Activated B cell treated with CpG ODN at 0.5 μM for 24 hours (primary cell): ENCODE results near the gene M1AP. TPM values are rescaled to one million over a fixed set of nuclear protein-coding genes. Genes with fewer than 3 reads are reported as not detected.

Experiments
- ATAC-seq: fragments of 200-7000 bp; cut with Tn5 transposase; one replicate; pipeline ENCODE4 v1.10.0; 2021; ENCODE audit warnings: low read depth, mild to moderate bottlenecking, moderate library complexity
- CTCF ChIA-PET: fragments of 350-600 bp; sonication (Branson Sonifier 250); formaldehyde crosslinking; loops from one replicate; lab custom pipeline; 2021; ENCODE audit warnings: antibody characterized with exemption; lab: Charles Lee
- POLR2A ChIA-PET: fragments of 350-600 bp; sonication (Branson Sonifier 250); formaldehyde crosslinking; loops from one replicate; lab custom pipeline; 2021; ENCODE audit warnings: antibody characterized with exemption; lab: Charles Lee
- DNase-seq: peaks from one replicate; pipeline ENCODE4 v3.0.0; 2022
- H3K27ac Mint-ChIP-seq: one replicate; pipeline ENCODE4 v1.8.0; 2020; ENCODE audit warnings: mixed read lengths
- H3K27me3 Mint-ChIP-seq: one replicate; pipeline ENCODE4 v1.8.0; 2021; ENCODE audit warnings: mixed read lengths
- H3K36me3 Mint-ChIP-seq: one replicate; pipeline ENCODE4 v1.8.0; 2021; ENCODE audit warnings: low read depth, mixed read lengths
- H3K4me1 Mint-ChIP-seq: one replicate; pipeline ENCODE4 v1.8.0; 2021; ENCODE audit warnings: mixed read lengths
- H3K4me3 Mint-ChIP-seq: one replicate; pipeline ENCODE4 v1.8.0; 2020; ENCODE audit warnings: mild to moderate bottlenecking, mixed read lengths
- H3K9me3 Mint-ChIP-seq: one replicate; pipeline ENCODE4 v1.8.0; 2020; ENCODE audit warnings: mixed read lengths
- CTCF ChIP-seq: fragments of 200-600 bp; IDR thresholded peaks from one replicate; pipeline ENCODE4 v1.8.0; 2022; ENCODE audit warnings: antibody characterized with exemption, mild to moderate bottlenecking
- intact Hi-C: fragments of 100-400 bp; cut with micrococcal nuclease; formaldehyde crosslinking; loops from one replicate; pipeline ENCODE4 v1.15.1; 2024
- total RNA-seq: library from RNA; stranded (reverse); gene quantifications from 2 replicates; pipeline ENCODE4 v1.2.3, GENCODE V29; 2022

Gene M1AP
- total RNA-seq, 1 donor from 2014 or later = not detected

DNA sequence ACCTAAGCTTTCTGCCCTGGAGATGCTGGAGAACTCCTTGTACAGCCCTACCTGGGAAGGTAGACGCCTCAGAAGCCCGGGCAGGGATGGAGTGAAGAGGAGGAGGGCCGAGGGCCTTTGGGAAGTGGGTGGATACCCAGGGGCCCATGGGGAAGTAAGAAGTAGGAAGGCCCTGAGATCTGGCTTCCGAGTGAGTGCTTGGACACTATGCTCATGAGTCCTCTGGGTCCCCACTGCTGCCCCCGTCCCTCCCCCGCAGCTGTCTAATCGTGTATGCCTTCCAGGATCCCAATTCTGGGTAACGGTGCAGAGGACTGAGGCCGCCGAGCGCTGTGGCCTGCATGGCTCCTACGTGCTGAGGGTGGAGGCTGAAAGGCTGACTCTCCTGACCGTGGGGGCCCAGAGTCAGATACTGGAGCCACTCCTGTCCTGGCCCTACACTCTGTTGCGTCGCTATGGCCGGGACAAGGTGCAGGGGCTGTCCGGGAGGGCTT is 92.5 kb downstream of the M1AP start:
- Mint-ChIP-seq H3K9me3 (no peaks in the 10 kb centered on the region), H3K27ac (peak overlapping the region; percentile 90), H3K27me3 (no peaks in the 10 kb centered on the region), H3K36me3 (peaks cover 16% of the 10 kb centered on the region), H3K4me3 (peak overlapping the region; percentile 97), H3K4me1 (peaks cover 26% of the 10 kb centered on the region)
- intact Hi-C loops = loop anchor here (1.0 to 2.0 kb wide), 2 partner anchors 16 to 31 kb away; no protein-coding TSS in a partner anchor
- POLR2A ChIA-PET = interaction anchor here (0.5 to 1.6 kb wide), 12 partner anchors 15 to 134 kb away, joined by 3 to 6 read pairs (median 4); partner anchors contain the start of genes C2orf81, LBX2, PCGF1 and WBP1
- DNase-seq (no peak), ATAC-seq (no peak)
- TF ChIP-seq CTCF = no peak
- CTCF ChIA-PET = interaction anchor here (1.3 kb wide), 1 partner anchor 32 kb away, joined by 6 read pairs; no protein-coding TSS in a partner anchor

DNA sequence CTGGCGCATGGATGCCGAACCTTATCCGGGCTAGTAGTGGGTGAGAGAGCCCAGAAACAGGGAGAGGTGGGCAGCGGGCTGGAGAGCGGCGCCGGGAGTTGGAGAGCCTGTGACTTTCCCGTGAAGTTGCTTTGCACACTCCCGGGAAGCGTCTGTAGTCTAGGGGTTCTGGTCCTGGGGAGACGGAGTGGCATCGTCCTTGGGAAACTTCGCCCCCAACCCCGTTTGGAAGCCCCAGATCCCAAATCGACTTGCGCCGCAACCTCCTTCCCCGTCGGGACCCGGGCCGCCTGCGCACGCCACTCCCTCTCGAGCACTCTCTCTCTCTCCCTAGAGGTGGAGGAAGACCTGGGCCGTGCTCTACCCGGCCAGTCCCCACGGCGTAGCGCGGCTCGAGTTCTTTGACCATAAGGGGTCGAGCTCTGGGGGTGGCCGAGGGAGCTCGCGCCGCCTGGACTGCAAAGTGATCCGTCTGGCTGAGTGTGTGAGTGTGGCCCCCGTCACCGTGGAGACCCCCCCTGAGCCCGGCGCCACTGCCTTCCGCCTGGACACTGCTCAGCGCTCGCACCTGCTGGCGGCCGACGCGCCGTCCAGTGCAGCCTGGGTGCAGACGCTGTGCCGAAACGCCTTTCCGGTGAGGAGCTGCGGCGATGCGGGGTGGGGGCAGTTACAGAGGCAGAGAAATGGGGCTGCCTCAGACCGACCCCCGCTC is 93.2 kb downstream of the M1AP start:
- intact Hi-C loops = loop anchor here (1.0 to 2.0 kb wide), 5 partner anchors 16 to 72 kb away; partner anchors contain the start of genes AUP1, HTRA2, PCGF1 and TTC31
- H3K4me3 Mint-ChIP-seq = peak overlapping the region; percentile 97
- ATAC-seq (peak; percentile 63), DNase-seq (peak; percentile 50)
- H3K27me3 Mint-ChIP-seq = peaks cover 3% of the 10 kb centered on the region
- H3K36me3 Mint-ChIP-seq = peaks cover 16% of the 10 kb centered on the region
- ChIA-PET CTCF (interaction anchor here (1.3 kb wide), 1 partner anchor 33 kb away, joined by 6 read pairs; no protein-coding TSS in a partner anchor), POLR2A (interaction anchor here (0.5 to 2.3 kb wide), 14 partner anchors 16 to 134 kb away, joined by 3 to 8 read pairs (median 4); partner anchors contain the start of genes AUP1, C2orf81, HTRA2 and LBX2)
- peaks cover 26% of the 10 kb centered on the region for H3K4me1 Mint-ChIP-seq
- H3K27ac Mint-ChIP-seq = peak overlapping the region; percentile 90
- TF ChIP-seq CTCF = no peak
- no peaks in the 10 kb centered on the region for H3K9me3 Mint-ChIP-seq

DNA sequence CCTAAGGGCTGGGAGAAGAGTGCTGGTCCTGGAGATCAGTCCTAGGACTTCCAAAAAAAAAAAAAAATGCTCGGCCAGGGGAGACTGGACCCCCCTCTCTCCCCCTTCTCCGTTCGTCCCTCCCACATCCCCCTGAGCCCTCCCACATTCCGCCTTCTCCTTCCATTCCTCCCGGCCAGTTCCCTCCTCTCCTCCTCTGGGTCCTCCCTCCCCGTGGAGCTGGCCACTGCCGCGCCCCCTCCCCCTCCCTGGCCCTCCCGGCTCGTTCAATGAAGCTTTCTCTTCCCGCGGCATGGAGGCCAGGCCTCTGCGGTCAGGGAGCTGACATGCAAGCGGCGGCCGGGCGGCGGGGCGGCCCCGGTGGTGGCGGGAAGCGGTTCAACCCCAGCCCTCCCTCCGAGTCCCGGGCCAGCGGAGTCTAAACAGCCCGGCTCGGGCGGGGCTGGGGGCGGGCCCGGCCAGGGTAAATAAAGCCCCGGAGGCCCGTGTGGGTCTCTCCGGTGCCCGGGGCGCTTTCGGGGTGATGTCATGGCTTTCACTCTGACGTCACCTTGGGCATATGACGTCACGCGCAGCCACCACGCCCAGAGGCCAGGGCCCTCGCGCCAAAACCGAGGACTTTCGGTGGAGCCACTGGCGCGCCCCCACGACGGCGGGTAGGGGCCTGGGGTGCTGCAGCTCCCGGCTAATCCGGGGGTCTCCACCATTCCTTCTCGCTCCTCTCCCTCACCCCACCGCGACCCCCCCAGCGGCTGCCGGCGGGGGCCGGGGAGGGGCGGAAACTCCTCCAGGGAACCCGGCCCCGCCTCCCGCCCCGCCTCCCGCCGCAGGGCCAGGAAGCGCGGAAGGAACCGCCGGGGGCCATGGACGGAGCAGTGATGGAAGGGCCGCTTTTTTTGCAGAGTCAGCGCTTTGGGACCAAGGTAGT is 94.0 kb downstream of the M1AP start, which contains the start of the genes DOK1 and LOXL3:
DOK1 (plus strand) TSS at position 829 of the 928 bp plus-strand sequence; CDS start at position 864, 35 bp downstream.
LOXL3 (minus strand) TSS at position 51 of the 928 bp plus-strand sequence. CDS start 1,308 bp downstream, outside the sequence.
- POLR2A ChIA-PET = interaction anchor here (0.6 to 2.3 kb wide), 16 partner anchors 14 to 1377 kb away, joined by 3 to 11 read pairs (median 6); partner anchors contain the start of genes AUP1, HTRA2, MRPL53 and TTC31

More for the DNA sequence above, 94.0 kb downstream of the M1AP start, which contains the start of the genes DOK1 and LOXL3:
- H3K36me3 Mint-ChIP-seq = peaks cover 16% of the 10 kb centered on the region
- H3K4me1 Mint-ChIP-seq = peaks cover 32% of the 10 kb centered on the region
- CTCF ChIA-PET = interaction anchor here (1.3 kb wide), 1 partner anchor 34 kb away, joined by 6 read pairs; no protein-coding TSS in a partner anchor
- TF ChIP-seq CTCF = no peak
- peak within 1 kb of the TSS; percentile 97 for H3K4me3 Mint-ChIP-seq
- intact Hi-C loops = loop anchor here (1.0 to 2.0 kb wide), 4 partner anchors 25 to 71 kb away; partner anchors contain the start of genes AUP1, HTRA2, PCGF1 and TTC31
- peak; percentile 81 for ATAC-seq
- H3K27ac Mint-ChIP-seq = peak within 1 kb of the TSS; percentile 90
- H3K9me3 Mint-ChIP-seq = no peaks in the 10 kb centered on the region
- DNase-seq = peak; percentile 83
- peaks cover 7% of the 10 kb centered on the region for H3K27me3 Mint-ChIP-seq
